ENCODE measurements around the gene WSCD1.

Gene WSCD1

DNA sequence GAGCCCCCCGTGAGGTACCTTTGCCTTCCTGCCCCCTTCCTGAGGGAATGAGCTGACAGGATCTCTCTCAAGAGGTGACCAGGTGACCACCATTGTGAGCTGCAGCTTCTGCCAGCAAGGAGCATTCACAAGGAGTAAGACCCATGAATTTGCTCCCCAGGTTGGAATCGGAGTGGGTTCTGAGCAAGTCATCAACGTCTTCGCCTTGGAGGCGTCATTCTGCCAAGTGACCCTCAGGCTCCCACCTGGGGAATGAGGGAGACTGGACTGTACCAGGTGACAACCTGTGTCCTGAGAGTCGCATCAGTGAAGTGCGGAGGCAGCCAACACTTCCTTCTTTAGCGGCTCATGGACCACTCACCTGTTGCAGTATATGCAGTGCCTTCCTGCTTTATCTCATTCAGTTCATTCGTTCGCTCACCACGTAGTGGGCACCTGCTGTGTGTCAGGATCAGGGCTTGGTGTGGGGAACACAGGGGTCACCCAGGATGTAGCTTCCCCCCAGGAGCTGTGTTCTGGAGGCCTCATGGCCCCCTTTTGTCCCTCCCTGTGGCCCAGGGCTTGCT, 22.8 kb downstream of the WSCD1 start:
- no peak overlapping the region for H3K27ac ChIP-seq
- no peak for TF ChIP-seq CTCF (IDR thresholded peaks at IDR 0.05)
- TF ChIP-seq ZFX (IDR thresholded peaks at IDR 0.05; ENCODE audit: borderline replicate concordance): no peak

GRCh38 chr17:6094453-6094852, 24.3 kb downstream of the WSCD1 start:
- no peak overlapping the region for H3K27ac ChIP-seq
- no peak for TF ChIP-seq ZFX (IDR thresholded peaks at IDR 0.05; ENCODE audit: borderline replicate concordance)
- TF ChIP-seq CTCF (IDR thresholded peaks at IDR 0.05): no peak

- no peak overlapping the region for H3K27ac ChIP-seq
- no peak for TF ChIP-seq ZFX (IDR thresholded peaks at IDR 0.05; ENCODE audit: borderline replicate concordance)
- TF ChIP-seq CTCF (IDR thresholded peaks at IDR 0.05): no peak
Measured at GRCh38 chr17:6094926-6095325, 24.7 kb downstream of the WSCD1 start.

GRCh38 chr17:6095501-6095900, 25.3 kb downstream of the WSCD1 start:
- TF ChIP-seq ZFX (IDR thresholded peaks at IDR 0.05; ENCODE audit: borderline replicate concordance) (no peak), CTCF (IDR thresholded peaks at IDR 0.05) (no peak)
- H3K27ac ChIP-seq: no peak overlapping the region

DNA sequence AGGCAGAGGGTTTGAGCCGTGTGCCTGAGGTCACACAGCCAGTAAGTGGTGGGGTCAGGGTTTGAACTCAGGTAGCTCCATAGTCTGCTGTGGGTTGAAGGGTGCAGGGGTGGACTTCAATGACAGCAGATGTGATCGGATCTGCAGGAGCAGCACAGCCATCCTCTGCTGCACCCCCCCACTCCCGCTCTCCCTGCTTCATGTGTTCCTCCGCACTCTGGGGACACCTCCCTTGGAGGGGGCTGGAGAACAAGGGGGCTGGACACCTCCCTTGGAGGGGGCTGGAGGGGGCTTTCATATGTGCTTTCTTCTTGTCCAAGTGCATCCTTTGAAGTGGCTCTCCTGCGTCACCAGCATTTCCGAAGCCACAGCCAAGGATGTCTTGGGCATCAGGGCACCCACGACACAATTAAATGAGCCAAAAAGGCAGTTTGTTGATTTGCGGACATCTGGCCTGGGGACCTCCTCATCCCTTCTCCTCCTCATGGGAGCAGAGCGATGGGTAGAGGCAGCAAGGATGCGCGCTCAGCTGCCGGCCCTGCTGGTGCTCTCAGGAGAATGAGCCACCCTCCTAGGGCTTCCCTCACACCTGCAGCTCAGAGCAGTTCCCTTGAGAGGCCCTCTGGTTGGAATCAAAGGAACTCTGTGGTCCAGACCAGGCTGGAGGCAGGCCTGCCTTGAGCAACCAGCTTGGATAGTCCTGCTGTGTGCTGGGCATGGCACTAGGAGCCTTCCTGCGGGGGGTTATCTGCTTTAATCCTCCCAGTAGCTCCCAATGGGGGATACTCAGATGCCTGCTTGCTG, 26.2 kb downstream of the WSCD1 start:
- TF ChIP-seq ZFX (IDR thresholded peaks at IDR 0.05; ENCODE audit: borderline replicate concordance) (no peak), CTCF (IDR thresholded peaks at IDR 0.05) (no peak)

DNA sequence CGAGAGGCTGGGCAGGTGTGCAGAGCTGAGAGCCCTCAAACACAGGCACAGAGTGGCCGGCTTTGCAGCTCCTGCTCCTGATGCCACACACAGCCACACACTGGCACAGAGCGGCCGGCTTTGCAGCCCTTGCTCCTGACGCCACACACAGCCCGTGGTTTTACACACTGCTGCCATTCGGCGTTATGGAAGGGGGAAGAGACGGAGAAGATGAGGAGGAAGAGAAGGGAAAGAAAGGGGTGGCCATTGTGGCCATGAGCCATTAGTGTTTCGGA, 26.8 kb downstream of the WSCD1 start:
- TF ChIP-seq ZFX (IDR thresholded peaks at IDR 0.05; ENCODE audit: borderline replicate concordance) (no peak), CTCF (IDR thresholded peaks at IDR 0.05) (no peak)

More for the DNA sequence above, 26.2 kb downstream of the WSCD1 start:
- no peak overlapping the region for H3K27ac ChIP-seq

GRCh38 chr17:6098050-6098822, 28.1 kb downstream of the WSCD1 start:
- TF ChIP-seq ZFX (IDR thresholded peaks at IDR 0.05; ENCODE audit: borderline replicate concordance): no peak
- no peak for TF ChIP-seq CTCF (IDR thresholded peaks at IDR 0.05)
- H3K27ac ChIP-seq: no peak overlapping the region

More for the DNA sequence above, 26.8 kb downstream of the WSCD1 start:
- no peak overlapping the region for H3K27ac ChIP-seq

Measured in 22Rv1 (cell line).